GM18520 (cell line): Measurements from ENCODE around the gene DENND4B.

Experiments
- ATAC-seq: cut with Tn5 transposase; IDR thresholded peaks from one replicate; pipeline ENCODE4 v1.9.1; 2021; ENCODE audit not compliant: unreplicated experiment

The DENND4B gene

DNA sequence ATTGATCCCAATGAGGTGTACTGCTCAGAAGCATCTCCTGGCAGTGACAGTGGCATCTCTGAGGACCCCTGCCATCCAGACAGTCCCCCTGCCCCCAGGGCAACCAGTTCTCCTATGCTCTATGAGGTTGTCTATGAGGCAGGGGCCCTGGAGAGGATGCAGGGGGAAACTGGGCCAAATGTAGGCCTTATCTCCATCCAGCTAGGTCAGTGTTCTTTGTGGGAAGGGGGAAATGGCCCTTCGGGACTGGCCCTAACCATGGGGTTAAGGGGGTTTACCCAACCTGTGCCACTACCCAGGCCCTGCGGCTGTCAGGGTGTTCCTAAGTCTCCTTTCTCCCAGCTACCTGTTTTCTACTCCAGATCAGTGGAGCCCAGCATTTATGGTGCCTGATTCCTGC lies 22.5 kb upstream of the DENND4B start:
- ATAC-seq, result no peak

DNA sequence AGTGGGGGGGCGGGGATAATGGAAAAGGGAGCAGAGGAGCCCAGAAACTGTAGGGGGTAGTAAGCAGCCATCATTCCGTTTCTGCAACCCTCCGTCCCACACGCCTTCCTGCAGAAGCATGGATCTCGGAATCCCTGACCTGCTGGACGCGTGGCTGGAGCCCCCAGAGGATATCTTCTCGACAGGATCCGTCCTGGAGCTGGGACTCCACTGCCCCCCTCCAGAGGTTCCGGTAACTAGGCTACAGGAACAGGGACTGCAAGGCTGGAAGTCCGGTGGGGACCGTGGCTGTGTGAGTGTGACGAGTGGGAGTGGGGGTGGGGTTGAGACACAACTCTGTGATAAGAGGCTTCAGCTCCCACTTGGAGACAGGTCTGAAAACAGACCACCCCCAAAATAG lies 21.9 kb upstream of the DENND4B start:
- no peak for ATAC-seq

DNA sequence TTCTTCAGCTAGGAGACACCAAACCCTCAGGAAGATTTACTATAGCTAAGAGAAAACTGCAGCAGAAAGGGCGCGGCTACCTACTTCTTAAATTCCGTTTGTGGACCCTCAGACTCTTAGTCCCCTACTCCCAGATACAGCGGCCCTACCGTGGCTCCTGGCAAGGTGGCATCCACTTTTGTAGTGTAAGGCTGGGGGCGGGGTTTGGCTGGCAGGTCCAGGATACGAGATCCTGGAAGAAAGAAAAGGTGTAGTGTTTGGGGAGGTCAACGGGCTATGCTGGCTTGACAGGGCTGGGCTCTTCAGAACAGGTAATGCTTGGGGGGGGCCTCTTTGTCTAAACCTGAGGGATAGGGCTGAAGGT lies 21.5 kb upstream of the DENND4B start:
- ATAC-seq, result no peak

DNA sequence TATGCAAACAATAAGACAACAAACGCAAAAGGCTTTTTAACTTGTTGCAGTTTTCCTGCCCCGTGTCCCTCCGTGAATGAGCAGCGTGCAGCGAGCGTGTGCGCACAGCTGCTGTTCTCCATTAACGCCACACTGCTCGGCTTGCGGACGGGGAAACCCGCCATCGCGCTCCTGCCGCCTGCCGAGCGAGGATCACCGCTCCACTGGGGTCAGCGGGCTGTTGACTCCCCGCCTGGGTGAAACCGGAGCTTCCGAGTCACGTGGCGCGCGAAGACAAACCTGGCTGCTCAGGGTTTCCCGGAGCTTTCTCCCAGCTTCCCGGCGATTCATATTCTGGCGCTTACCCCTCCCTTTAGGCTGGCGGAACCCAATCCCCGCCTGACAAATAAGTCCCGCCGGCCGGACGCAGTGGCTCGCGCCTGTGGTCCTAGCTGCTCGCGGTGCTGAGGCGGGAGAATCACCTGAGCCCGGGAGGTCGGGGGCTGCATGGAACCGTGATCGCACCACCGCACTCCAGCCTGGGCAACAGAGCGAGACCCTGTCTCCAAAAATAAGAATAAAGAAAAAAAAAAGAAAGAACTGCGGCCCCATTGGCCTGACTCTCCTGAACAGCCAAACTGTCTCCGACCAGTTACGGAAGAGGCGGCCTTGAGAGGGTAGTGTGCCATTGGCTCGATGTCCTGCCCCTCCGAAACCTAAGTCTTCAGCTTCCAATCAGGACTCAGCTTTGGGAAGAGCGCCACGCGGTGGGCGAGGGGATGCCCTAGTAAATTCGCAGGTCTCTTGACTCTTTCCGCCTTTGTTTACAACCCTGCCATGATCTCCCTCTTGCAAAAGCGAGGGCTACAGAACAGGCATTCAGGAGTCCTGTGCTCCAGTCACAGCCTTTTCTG lies 20.8 kb upstream of the DENND4B start, which contains the start of gene CREB3L4:
CREB3L4 (plus strand) TSS at position 796 of the 893 bp plus-strand sequence. CDS start 624 bp downstream, outside the sequence.
- peak; percentile 69 for ATAC-seq

DNA sequence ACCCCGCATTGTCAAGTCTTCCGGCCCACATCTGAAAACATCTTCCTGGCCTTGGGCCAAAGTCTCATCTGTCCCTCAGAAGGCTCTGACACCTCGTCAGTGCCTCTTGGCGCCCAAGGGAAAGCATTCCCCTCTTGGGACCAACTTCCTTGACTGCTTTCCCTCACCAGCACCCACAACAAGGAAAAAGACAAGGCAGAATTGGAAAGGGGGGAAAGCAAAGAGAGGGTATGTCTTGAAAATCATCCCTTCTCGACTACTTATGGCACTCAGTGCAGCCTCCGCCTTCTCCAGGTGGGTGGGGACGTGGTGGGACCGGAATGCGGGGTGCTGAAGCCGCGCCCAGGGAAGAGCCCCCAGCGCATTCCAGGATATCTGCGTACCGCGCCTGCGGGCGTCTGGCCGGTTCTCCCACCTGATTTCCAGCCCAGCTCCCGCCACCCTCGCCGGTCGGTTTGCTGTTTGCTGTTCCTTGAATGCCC lies 17.4 kb upstream of the DENND4B start:
- ATAC-seq, result peak; percentile 1

DNA sequence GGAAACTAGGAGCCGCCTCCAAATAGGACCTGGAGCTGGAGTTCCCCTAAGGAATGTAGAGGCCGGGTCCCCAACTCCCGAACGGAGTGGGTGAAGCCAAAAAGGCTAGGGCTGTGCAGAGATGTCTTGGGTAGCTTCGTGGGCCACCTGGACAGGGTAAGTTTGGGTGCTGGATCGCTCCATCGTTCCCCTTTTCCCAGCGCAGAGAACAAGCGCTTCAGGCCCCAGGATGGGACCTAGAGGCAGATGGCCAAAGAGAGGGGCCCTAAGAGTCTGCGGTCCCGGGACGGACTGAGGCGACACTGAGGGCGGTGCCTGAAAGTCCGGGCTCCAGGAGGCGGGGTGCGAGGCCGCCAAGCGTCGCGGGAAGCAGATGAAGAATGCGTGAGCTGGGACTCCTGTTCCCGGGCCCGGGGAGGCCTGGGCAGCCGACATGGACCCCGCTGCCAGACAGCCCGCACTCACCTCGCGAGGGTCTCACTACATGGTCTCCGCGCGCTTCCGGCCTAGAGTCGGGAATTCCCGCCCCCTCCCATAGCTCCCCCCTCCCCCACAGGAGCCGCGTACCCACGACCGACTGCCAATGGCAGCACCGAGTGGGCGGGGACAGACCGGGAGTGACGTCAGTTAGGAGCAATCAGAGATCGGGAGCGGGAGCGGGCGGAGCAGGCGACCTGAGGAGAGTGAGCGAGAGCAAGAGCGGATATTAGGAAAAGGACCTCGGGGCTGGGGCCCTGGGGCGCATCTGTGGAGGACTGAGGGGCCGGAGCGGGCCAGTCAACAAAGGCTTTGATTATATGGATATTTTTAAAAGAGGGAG lies 16.7 kb upstream of the DENND4B start, which contains the start of gene SLC39A1:
SLC39A1 (minus strand) TSS at position 508 of the 820 bp plus-strand sequence. CDS start 822 bp downstream, outside the sequence.
- ATAC-seq, result peak; percentile 43

DNA sequence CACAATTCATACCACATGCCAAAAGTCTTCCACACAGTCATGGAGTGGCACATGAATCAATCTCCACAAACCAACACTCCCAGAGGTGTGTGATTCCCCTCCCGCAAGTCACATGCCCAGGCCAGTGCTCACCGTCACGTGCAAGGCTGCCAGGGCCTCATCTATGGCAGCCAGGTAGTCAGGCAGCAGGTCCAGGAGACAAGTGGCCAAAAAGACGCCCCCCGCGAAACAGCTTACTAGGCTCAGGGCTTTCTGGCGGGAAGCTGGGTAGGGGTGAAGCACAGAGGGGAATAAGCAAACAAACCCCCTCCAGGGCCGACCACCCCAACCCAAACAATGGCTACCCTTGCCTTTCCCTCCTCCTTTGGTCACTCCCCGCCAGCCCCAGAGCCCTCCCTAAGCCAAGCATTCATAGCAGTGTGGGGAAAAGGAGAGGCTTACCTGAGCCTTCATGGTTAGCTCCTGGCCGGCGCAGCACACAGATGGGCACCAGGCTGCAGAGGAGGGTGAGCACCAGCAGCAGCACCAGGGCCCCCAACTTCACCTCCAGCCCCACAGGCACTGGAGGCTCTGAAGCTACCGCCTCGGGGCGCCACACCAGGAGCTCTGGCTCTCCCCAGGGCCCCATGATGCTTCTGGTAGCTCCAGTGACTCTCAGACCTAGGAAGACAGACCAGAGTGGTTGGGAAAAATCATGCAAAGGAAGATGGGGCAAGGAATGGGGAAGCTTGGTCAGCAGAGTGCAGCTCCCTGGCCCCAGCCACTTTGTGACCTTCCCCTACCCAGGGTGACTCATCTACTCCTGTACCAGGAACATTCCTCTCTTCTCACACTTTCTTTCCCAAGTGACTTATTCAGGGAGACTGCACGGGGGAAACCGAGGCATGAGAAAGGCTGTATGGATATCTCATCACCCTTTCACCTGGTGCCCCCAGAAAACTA lies 15.8 kb upstream of the DENND4B start:
- ATAC-seq, result no peak

DNA sequence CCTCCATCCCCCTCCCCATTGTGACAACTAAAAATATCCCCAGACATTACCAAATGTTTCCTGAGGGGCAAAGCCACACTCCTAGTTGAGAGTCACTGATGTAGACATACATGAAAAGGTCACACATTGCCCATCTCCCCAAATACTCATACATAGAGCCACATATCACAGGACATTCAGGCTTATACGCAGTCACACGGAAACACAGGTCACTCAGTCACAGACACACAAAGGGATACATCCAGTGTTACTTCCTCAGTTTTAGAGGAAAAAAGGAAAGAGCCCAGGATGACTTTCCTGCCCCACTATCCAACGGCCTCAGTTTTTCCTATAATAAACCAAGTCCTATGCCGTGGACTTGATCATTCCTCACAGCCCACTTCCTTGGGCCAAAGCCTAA lies 14.9 kb upstream of the DENND4B start:
- no peak for ATAC-seq

DNA sequence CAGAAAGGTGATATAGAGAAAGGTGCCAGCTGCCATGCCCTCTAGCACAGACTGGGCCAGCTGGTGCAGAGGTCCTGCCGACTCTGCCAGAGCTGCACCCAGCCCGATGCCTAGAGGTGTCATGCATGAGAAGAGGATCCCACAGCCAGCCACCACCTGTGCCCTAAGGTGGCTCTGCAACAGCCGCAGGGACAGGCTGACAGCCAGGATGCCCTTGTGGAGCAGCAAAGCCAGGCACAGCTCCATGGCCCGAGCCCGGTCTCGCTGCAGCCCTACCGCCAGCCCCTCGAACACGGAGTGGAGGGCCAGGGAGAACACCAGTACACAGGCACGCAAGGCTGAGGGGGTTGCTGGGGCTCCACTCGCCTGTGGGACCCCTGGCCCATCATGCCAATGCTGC lies 13.7 kb upstream of the DENND4B start:
- no peak for ATAC-seq

DNA sequence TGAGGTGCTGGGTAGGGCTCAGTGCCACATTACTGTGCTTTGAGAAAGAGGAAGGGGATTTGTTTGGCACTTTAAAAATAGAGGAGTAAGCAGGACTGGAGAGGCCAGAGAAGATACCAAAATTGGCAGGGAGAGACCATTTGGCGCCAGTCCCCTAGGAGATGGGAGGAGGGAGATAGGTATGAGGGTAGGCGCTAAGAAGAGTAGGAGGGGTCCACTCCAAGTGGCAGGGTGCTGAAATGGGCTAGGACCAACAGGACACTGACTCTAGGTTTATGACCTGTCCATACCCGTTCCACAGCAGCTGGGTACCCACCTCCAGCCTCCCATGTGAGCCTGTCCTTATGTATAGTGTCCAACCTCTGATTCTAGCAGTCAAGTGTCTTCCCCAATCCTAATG lies 12.9 kb upstream of the DENND4B start:
- no peak for ATAC-seq

DNA sequence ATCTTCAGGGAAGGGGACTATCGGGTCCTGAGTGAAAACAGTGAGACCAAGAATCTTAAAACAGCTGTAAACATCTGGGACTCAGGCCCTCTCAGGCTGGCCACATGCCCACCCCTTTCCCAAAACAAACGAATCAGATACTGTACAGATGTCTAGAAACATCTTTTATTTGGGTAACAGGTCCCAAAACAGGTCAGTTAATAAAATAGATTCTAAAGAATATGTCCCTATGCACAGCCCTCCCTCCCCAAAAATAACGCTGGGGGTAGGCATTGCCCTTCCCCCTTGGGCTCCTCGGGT lies 12.4 kb upstream of the DENND4B start:
- no peak for ATAC-seq

DNA sequence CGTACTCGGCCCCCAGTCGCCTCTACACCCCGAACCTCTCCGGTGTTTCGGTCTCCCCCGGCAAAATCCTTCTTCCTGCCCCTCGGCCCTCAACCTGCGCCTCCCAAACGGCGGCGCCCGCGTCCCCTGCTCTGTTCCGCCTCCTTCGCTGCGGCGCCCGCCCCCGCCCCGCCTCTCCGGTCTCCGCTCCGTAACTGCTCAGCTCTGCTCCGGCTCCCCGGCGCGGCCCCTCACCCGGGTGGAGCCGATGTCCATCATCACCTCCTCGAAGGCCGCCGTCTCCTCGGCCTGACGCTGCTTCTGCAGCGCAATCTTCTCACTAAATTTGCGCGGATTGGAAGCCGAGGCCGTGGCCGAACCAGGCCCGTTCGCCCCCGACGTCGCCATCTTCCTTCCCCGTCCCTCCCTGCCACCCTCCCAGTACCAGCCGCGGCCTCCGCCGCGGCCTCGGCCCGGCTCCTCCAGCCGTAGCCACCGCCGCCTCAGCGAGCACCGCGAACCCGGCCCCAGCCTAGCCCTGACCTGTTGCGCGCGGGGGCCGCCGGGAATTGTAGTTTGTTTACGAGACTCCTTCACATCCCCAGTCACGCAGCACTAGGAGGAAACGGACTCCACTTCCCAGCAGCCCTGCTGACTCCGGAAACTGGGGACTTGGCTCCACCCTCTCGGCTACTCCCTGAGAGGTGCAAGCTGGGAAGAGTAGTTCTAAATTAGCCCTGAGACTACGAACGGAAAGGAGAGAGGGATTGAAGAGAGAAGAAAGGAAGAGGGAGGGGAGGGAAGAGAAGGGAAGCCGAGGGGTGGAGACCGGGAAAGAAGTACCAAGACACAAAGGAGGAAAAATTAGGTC lies 11.8 kb upstream of the DENND4B start, which contains the start of gene CRTC2:
CRTC2 (minus strand) TSS at position 502 of the 850 bp plus-strand sequence; CDS start at position 387, 115 bp downstream.
- ATAC-seq, result peak; percentile 68

DNA sequence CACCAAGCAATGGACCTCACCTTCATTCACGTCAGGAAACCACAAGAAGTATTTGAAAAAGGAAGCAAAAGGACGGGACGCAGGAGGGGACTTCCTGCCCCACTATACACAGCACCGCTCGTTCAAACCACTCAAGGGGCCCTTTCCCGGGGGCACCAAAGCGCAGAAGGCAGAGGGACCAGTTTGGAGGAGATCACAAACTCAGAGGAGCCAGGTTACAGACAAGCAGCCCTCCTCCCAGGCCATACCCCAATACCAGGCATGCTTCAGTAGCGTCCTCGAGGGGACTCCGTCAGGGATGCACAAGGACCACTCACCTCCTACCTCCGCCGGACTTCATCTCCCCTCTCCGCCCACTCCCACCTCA lies 11.2 kb upstream of the DENND4B start:
- no peak for ATAC-seq

DNA sequence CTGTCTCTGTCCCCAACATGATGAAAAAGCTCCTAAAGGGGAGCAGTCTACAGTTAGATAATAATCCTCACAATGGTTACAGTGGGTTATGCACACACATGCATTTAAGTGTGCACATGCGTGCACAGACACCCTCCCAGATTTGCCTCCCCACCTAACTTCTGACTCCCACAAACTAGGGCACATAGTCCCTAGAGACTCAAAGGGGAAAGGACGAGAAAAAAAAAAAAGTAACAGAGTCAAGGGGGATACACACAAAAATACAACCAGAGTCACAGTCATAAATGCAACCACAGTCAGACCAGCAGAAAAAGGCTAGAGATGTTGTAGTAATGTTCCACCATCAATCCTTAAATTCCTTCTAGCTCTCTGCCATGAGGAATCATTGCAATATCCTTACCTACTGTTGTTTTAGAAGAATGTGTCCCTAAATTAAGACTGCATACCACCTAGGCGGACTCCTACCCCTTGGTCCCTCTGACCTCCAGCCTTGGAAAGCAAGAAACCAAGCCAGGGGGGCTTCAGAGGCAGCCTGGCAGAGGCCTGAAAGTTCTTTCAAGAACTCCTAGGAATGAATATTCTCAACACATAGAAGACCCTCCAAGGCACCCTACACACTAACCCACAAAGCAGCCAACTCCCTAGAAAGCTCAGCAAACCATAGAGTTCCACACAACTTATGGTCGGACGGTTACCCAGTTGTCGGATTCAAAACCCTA lies 10.6 kb upstream of the DENND4B start:
- no peak for ATAC-seq

DNA sequence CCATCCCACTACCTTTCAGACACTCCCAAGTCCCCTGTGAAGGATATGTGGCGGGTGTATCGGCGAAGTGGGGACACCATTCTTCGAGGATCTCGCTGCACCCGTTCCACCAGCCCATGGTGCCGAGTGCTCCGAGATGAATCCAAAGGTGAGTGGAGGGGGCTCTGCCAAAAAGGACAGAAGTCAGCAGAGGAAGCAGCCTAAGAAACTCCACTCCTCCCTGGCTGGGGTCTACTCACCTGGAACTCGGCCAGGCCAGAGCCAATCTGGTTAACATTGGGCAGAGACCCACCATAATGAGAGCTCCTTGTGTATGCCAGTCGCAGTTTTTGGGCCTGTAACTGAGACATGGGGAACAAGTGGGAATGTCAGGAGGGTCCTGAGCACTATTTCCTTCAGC lies 8.3 kb upstream of the DENND4B start:
- ATAC-seq, result no peak

DNA sequence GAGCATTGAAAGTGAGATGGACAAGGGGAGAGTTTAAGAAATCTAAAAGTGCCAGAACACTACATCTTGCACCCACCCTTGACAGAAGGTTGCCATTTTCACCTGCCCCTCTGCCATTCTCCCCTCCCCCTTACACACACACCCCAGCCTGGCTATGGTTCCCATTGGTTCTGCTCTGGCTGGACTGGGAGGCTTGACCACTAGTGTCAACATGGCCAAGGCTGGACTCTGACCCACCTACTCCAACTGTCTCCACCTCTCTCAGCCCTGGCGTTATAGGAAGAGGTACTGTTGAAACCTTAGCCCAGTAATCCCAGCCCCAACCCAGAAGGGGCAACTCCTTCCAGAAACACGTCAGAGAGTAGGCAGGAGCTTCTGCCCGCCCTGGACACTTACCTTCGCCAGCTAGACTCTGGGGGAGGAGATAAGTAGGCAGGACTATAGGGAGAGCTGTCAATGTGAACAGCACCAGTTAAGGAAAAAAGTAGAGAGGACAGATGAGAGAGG lies 7.4 kb upstream of the DENND4B start:
- ATAC-seq, result no peak

DNA sequence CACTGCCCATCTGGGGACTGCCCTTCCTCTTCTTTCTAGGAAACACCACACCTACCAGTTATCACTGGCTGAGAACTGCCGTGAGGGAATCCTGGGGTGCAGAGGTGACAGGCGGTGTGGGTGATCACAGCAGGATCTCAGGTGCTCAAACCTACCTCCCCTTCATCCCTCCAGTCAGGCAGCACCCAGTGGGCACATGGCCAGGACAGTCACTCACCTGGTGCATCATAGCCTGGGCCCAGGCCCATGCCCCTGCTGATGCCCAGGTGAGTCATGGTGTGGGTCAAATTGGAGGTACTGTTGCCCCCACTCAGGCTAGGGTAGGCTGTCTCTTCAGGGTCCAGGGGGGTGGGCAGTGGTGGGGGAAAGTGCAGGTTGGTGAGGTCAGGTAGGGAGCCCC lies 5.3 kb upstream of the DENND4B start:
- no peak for ATAC-seq

DNA sequence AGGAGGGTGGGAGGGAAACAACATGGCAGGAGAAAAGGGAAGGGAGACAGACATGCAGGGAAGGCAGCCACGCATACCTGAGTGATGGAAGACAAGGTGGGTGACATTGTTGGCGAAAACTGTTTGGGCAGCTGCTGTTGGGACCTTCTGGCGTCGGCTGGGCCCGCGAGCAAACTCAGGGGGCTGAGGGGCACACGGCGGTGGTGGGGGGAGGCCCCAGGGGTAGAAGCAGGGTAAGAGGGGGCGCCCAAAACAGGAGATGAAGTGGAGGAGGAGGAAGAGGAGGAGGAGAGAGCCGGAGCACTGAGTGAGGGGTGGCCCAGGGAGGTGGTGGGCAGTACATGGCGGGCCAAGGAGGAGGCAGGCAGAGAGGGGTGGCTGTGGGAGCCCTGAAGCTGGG lies 4.7 kb upstream of the DENND4B start:
- no peak for ATAC-seq
